Ishikawa (cell line): ENCODE results near the gene WDR64.

ENCODE experiments used
- CEBPB ChIP-seq: IDR thresholded peaks from 2 replicates; pipeline ENCODE4 v1.6.1; 2012
- CREB1 ChIP-seq: IDR thresholded peaks from 2 replicates; pipeline ENCODE4 v1.6.1; 2012; ENCODE audit warnings: low read depth
- EGR1 ChIP-seq: IDR thresholded peaks from 2 replicates; pipeline ENCODE4 v1.6.1; 2012
- EP300 ChIP-seq: IDR thresholded peaks from 2 replicates; pipeline ENCODE4 v1.6.1; 2012; ENCODE audit warnings: borderline replicate concordance
- FOXM1 ChIP-seq: IDR thresholded peaks from 2 replicates; pipeline ENCODE4 v1.6.1; 2012; ENCODE audit warnings: low read depth, borderline replicate concordance
- MAX ChIP-seq: IDR thresholded peaks from 2 replicates; pipeline ENCODE4 v1.6.1; 2012
- NFIC ChIP-seq: IDR thresholded peaks from 2 replicates; pipeline ENCODE4 v1.6.1; 2012
- RAD21 ChIP-seq: IDR thresholded peaks from 2 replicates; pipeline ENCODE4 v1.6.1; 2012; ENCODE audit warnings: low read depth
- TCF12 ChIP-seq: IDR thresholded peaks from 2 replicates; pipeline ENCODE4 v1.6.1; 2012; ENCODE audit warnings: low read depth
- TEAD4 ChIP-seq: IDR thresholded peaks from 2 replicates; pipeline ENCODE4 v1.6.1; 2012
- YY1 ChIP-seq: IDR thresholded peaks from 2 replicates; pipeline ENCODE4 v1.6.1; 2012; ENCODE audit warnings: low read depth
- ZBTB7A ChIP-seq: IDR thresholded peaks from 2 replicates; pipeline ENCODE4 v1.6.1; 2012; ENCODE audit warnings: low read depth
- TF ChIP-seq, protein P1 (sequence below): IDR thresholded peaks from 2 replicates; pipeline ENCODE4 v1.6.1; 2012; ENCODE audit warnings: low read depth, mild to moderate bottlenecking
- TF ChIP-seq, protein P2 (sequence below): IDR thresholded peaks from 2 replicates; pipeline ENCODE4 v1.6.1; 2012

DNA sequence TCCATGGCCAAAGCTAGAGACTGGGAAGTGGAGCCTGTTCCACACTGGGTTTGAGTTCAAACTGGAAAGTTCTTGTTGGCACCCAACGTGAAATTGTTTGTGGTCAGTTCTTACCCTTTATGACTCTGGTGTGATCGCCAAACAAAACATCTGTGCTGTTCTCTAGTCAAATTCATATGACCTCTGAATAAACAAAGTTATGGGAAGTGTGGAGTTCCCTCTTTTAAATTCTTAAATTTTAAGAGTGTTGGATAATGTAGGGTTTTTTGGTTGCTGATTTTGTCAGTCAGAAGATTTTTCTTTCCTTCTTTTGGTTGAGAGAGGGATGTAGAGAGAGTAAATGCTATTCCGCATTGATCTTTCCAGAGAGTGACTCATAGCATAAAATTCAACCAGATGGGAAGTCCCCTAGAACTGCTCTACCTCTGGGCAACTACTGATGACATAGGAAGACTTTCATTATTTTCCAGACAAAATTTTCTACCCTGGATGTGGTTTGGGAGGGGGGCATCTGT, 48.3 kb upstream of the WDR64 start:
- no peak for TF ChIP-seq MAX
- no peak for TF ChIP-seq TEAD4
- TF ChIP-seq, protein P1, sequence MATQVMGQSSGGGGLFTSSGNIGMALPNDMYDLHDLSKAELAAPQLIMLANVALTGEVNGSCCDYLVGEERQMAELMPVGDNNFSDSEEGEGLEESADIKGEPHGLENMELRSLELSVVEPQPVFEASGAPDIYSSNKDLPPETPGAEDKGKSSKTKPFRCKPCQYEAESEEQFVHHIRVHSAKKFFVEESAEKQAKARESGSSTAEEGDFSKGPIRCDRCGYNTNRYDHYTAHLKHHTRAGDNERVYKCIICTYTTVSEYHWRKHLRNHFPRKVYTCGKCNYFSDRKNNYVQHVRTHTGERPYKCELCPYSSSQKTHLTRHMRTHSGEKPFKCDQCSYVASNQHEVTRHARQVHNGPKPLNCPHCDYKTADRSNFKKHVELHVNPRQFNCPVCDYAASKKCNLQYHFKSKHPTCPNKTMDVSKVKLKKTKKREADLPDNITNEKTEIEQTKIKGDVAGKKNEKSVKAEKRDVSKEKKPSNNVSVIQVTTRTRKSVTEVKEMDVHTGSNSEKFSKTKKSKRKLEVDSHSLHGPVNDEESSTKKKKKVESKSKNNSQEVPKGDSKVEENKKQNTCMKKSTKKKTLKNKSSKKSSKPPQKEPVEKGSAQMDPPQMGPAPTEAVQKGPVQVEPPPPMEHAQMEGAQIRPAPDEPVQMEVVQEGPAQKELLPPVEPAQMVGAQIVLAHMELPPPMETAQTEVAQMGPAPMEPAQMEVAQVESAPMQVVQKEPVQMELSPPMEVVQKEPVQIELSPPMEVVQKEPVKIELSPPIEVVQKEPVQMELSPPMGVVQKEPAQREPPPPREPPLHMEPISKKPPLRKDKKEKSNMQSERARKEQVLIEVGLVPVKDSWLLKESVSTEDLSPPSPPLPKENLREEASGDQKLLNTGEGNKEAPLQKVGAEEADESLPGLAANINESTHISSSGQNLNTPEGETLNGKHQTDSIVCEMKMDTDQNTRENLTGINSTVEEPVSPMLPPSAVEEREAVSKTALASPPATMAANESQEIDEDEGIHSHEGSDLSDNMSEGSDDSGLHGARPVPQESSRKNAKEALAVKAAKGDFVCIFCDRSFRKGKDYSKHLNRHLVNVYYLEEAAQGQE: no peak
- no peak for TF ChIP-seq EP300
- TF ChIP-seq, protein P2, sequence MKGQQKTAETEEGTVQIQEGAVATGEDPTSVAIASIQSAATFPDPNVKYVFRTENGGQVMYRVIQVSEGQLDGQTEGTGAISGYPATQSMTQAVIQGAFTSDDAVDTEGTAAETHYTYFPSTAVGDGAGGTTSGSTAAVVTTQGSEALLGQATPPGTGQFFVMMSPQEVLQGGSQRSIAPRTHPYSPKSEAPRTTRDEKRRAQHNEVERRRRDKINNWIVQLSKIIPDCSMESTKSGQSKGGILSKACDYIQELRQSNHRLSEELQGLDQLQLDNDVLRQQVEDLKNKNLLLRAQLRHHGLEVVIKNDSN: no peak
- TF ChIP-seq FOXM1: no peak
- no peak for TF ChIP-seq YY1
- no peak for TF ChIP-seq ZBTB7A
- TF ChIP-seq CEBPB: no peak
- no peak for TF ChIP-seq RAD21
- no peak for TF ChIP-seq EGR1
- no peak for TF ChIP-seq CREB1
- TF ChIP-seq TCF12: no peak
- no peak for TF ChIP-seq NFIC
